ENCODE results near the gene FAS.

The FAS gene

GRCh38 chr10:88990384-88991160 is at the start of gene FAS:
FAS (plus strand) TSS chr10:88990798; CDS start chr10:88990877, 79 bp downstream.
- peak; percentile 81 to 88 for DNase-seq

GRCh38 chr10:88941026-88941425 is 49.6 kb upstream of the FAS start:
- no peak for DNase-seq

- DNase-seq: no peak
Observed at GRCh38 chr10:88943778-88944177, 46.8 kb upstream of the FAS start.

DNA sequence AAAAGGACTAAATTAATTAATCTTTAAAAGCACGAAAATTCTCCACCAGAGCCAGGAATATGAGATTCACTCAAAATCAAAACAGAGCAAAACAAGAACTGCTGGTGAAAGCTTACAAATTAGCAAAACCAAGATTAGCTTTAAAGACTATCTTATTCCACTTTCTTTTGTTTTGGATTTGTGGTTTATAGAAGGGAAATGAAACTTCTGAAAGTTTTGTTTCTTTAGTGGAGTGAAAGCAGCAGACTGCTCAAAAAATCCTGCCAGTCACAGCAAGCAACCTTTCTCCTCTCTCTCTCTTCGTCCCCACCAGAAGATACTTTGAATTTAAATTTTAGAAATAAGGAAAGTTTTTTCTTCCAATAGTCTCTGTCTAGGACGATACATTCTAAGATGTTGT is 45.8 kb upstream of the FAS start:
- no peak for DNase-seq

- DNase-seq: no peak
Observed at GRCh38 chr10:88946200-88946599, 44.4 kb upstream of the FAS start.

DNA sequence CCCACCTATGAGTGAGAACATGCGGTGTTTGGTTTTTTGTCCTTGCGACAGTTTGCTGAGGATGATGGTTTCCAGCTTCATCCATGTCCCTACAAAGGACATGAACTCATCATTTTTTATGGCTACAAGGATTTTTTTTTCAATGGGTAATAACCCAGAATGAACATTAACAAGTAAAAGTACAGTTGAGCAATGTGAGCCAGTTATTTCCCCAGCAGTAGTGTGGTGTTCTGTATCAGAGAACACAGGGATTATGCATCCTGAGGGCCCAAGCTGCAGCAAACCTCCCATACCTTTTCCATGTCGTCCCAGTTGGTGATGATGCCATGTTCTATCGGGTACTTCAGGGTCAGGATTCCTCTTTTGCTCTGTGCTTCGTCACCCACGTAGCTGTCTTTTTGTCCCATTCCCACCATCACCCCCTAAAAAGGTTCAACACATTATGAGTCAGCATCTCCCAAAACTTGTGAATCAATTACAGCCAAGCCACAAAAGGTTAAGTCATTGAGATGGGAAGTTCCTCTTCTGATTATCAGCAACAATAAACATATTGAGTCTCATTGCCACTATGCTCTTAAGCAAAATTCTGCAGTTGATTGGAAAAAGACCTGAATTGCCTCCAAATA is 43.5 kb upstream of the FAS start:
- DNase-seq: no peak

DNA sequence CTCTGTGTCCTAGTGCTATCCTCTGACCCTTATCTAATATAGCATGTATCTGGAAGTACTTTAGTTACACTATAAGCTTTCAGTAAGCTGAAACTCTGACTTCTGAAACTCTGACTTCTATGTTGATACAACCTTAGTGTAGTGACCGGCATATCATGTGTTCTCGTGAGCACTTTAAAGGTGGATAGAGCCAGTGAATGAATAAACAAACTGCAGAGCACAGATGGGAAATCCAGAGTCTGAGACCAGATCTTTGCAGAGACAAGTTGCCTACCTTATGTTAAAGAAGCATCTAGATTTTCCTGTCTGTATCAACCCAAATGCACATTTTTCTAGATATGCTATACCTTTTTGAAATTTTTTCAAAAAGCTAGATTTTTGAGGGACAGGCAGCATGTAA is 41.5 kb upstream of the FAS start:
- DNase-seq: no peak

DNA sequence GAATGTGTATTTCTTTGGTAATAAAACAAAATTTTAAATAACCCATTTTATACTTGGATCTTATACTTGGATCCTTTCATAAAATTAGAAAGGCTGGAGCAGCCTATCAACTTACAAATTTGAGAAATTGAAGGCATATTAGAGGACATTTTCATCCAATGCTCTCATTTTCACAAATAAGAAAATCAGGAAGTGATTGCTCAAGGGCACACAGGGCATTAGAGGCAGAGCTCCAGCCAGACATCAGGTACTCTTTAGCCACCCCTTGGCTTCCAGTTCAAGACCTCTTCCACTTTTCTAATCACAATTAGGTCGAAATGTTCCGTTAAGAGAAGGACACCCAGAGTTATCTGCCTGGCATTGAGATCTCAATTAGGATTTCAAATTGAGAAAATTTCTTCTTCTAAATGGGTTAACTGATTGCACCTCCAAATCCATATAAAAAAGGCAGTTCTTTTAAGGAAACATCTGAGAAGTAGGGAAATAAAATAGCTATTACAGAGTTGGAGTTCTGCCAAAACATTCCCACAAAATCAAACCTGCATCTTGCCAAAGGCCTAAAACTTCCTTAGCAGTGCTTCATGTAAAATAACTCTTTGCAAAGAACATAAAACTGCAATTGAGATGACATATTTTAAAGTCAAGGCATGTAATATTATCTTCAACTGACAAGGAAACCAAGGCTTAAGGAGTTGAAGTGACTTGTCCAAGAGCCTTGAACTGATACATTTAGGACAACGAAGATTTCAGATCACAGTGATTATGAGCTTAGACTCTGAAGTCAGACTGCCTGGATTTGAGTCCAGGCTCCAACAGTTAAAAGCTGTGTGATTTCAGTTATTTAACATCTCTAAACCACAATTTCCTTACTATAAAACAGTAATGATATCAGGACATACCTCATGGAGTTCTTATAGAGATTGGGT is 40.4 kb upstream of the FAS start:
- DNase-seq: no peak

GRCh38 chr10:88952647-88953111 is 37.9 kb upstream of the FAS start, which contains the start of gene ACTA2:
ACTA2 (minus strand) TSS chr10:88952773; CDS start chr10:88948930, 3,843 bp downstream.
- no peak for DNase-seq

GRCh38 chr10:88953662-88954061 is 36.9 kb upstream of the FAS start:
- DNase-seq: no peak

GRCh38 chr10:88954458-88955083 is 36.0 kb upstream of the FAS start:
- DNase-seq: no peak

- no peak for DNase-seq
Observed at GRCh38 chr10:88957381-88957780, 33.2 kb upstream of the FAS start.

DNA sequence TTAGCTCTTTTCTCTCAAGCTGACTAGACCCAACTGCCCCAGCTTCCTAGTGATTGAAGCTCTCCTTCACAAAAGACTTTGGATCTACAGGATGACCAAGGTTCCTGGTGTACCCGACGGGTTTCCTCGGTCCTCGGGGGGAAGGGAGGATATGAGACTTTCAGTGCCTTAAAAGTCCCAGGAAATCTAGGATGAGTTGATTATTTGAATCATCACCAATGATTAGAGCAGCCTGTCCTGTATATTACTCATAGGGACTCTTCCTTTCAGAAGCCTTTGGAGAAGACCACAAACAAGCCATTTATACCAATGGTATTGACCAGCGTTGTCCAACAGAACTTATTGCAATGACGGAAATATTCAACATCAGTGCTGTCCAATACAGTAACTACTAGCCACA is 31.9 kb upstream of the FAS start:
- no peak for DNase-seq

GRCh38 chr10:88960802-88961201 is 29.8 kb upstream of the FAS start:
- no peak for DNase-seq

- no peak for DNase-seq
Observed at GRCh38 chr10:88961266-88961665, 29.3 kb upstream of the FAS start.

DNA sequence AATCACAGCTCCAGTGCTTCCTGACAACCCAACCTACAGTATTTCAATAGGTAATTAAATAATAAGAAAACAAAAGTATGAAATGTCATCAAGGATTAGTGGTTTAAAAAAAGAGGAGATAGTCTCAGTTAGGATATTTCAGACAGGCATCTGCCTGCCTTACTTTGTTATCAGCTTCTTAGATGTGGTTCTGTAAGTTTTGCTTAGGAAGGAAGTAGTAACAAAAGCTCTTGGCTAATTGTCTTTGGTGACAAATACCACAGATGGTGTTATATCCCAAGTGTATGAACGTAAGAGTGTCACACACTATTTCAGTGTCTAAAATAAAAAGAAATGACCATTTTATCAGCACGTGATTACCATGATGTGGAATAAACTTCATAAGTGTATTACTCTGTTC is 28.3 kb upstream of the FAS start:
- peak in 1 of 2 donors; percentile 37 for DNase-seq

- DNase-seq: no peak
Observed at GRCh38 chr10:88963318-88963717, 27.3 kb upstream of the FAS start.

DNA sequence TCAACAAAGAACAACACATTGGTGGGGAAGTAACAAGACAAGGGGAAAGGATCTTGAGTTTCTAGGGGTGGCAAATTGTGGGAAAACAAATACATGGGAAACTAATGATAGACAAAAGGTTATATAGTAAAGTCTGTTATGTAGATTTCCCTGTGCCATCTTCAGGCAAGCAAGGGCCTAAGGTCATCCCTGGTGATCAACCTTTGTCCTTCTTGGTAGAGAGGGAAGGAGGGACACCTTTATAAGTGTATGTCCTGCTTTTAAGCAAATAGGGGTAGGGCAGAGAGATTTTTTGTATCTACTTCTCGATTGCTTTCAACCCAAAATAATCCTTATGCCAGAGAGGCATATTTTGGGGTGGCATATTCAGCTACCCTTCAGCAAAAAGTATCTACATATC is 26.2 kb upstream of the FAS start:
- no peak for DNase-seq

DNA sequence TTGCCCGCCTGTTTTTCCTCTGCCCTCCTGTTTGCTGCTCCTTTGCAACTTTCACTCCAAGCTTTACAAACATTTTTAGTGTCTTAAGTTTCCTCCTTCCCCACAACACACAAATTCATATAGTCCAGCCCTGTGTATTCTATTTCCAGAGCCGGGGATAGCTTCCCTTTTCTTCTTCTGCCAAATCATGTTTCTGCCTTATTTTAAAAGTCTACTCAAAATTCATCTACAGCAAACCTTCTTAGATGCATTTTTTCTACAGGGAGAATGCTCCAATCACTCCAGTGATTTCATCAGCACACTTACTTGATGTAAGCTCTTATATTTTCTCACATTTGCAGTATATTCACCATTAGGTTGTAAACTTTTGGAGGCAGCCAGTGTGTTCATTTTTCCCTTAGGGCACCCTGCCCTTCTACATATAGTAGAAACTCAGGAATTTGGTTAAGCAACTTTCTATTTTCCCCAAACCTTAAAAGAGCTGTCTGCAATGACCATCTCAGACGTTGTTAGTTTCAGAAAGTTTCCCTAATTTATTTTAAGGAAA is 25.7 kb upstream of the FAS start:
- no peak for DNase-seq

DNA sequence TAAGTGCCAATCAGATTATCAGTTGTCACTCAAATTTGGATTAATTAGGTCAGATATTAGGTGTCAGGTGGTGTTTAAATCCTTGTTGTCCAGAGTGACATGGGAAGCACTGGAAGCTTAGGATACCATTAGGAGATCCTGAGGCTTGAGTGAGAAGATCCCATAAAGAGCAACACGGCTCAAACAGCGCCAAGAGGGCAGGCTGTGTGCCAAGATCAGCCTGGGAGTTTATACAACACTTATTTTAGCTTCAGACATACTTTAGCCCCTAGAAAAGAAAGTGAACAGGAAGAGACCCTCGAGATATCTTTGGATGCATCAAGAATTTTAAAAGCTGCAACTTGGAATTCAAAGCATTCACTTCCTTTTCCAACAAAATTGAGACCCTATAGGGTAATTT is 23.8 kb upstream of the FAS start:
- no peak for DNase-seq

- DNase-seq: no peak
Observed at GRCh38 chr10:88968391-88968790, 22.2 kb upstream of the FAS start.

GRCh38 chr10:88971221-88972061 is 19.2 kb upstream of the FAS start:
- DNase-seq: no peak

Measured in CD4-positive, alpha-beta T cell treated with Interleukin-1 beta for 1 hour (primary cell).